Ovary (tissue), 9 donors: ENCODE data around the gene MRPS23. TPM values are rescaled to one million over a fixed set of nuclear protein-coding genes. Genes with fewer than 3 reads are reported as not detected.

ENCODE experiments used
- DNase-seq, 5 donors: peaks; one replicate each; pipeline ENCODE4 v3.0.0-alpha.2; 2019 to 2020
- H3K27ac ChIP-seq, 2 donors: fragments of 200-600 bp; one replicate each; pipeline versions ENCODE4 v1.5.1 to v1.8.0; 2019 to 2022
- H3K27me3 ChIP-seq: fragments of 200-600 bp; one replicate; pipeline ENCODE4 v1.8.0; 2022
- H3K36me3 ChIP-seq: fragments of 200-600 bp; sonication (generic); one replicate; pipeline ENCODE4 v1.5.1; 2019
- H3K4me1 ChIP-seq: one replicate; pipeline ENCODE4 v1.8.1; 2013; ENCODE audit warnings: mild to moderate bottlenecking, moderate library complexity; ENCODE audit not compliant: insufficient read depth
- H3K4me3 ChIP-seq: fragments of 200-600 bp; sonication (generic); one replicate; pipeline ENCODE4 v1.5.1; 2017
- H3K9me3 ChIP-seq, 2 donors: fragments of 200-600 bp in 1 of 2; sonication (generic) in 1 of 2; one replicate each; pipeline versions ENCODE4 v1.5.1 to v1.8.1; 2013 to 2019; ENCODE audit warnings: mild to moderate bottlenecking in 1 of 2, moderate library complexity in 1 of 2
- EP300 ChIP-seq: sonication (generic); formaldehyde crosslinking; IDR thresholded peaks from one replicate; pipeline ENCODE4 v1.6.1; 2017; ENCODE audit warnings: antibody characterized with exemption
- POLR2A ChIP-seq: fragments of 450-650 bp; IDR thresholded peaks from one replicate; pipeline ENCODE4 v1.6.1; 2017; ENCODE audit warnings: antibody characterized with exemption, mild to moderate bottlenecking, moderate library complexity
- WGBS, 3 donors: extraction: QIAGEN DNeasy Blood & Tissue Kit in 1 of 3; methylation state at CpG; one replicate each; pipeline versions ENCODE4 v1.1.5 to v1.1.7; 2013 to 2017; 5-methylcytosine and 5-hydroxymethylcytosine counted together
- intact Hi-C, 4 donors: fragments of 100-400 bp; cut with DNase I; formaldehyde crosslinking; loops; one replicate each; pipeline versions ENCODE4 v1.11.0 to v1.15.1; 2022 to 2023
- polyA plus RNA-seq, 2 donors: library from polyadenylated mRNA; stranded (reverse); fragments of 200-250 nt in 1 of 2; fragments of 350-450 nt in 1 of 2; fragmentation: Illumina TruSeq in 1 of 2; extraction: RNeasy Lipid Tissue Mini Kit (QIAGEN cat#74804) in 1 of 2; gene quantifications; one replicate each; pipeline ENCODE4 v1.2.3, GENCODE V29; 2013 to 2014
- total RNA-seq, 7 donors: library from RNA; depleted of rRNA in 2 of 7; stranded (reverse); fragments of >200 nt in 2 of 7; fragmentation: NEBNext Ultra II Directional in 3 of 7; extraction: Animal tissue kit (Norgen Biotek cat#: 25700) in 3 of 7; gene quantifications; one replicate each; pipeline versions ENCODE4 v1.1.0 to v1.2.4, GENCODE V29; 2016 to 2023
- TF ChIP-seq, protein P1 (sequence below), 3 donors: fragments of 450-650 bp in 2 of 3; fragments of 200-600 bp in 1 of 3; IDR thresholded peaks; one replicate each; pipeline versions ENCODE4 v1.5.1 to v1.8.0; 2016 to 2022; ENCODE audit warnings: antibody characterized with exemption in 3 of 3, mild to moderate bottlenecking in 1 of 3
- donor health status: DM: no; HTN: no; CAD: no; lungs with moderate emphysema.
- donor health status: DM: no; HTN: no; CAD: no.
- donor health status: Bipolar disorder and iron deficiency.
- donor health status: DM: yes; HTN: yes; CAD: no.
- donor health status: DM: no; HTN: no; CAD: no.
- donor health status: DM: yes; HTN: yes; CAD: no.

MRPS23 gene
- total and polyA plus RNA-seq, 9 donors, result 12.2 to 37.9 (median 31.1) TPM

DNA sequence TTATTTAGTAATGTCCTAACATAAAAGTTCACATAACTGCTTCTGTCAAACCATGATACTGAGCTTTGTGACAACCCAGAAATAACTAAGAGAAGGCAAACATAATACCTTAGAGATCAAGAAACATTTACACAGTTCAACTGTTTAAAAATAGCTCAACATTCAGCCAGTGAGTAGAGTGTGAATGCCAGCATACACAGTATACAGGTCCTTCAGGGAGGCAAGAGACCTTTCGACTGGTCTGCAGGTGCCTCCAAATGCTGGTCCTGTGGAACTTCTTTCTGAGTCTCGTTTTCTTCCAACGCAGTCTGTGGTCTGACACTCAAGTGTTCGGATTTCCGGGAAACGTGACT is 10.3 kb downstream of the MRPS23 start:
- no peaks in the 10 kb centered on the region for H3K4me1 ChIP-seq
- no peak for DNase-seq
- WGBS, 3 donors, result 92 to 93% (median 92%) methylated on average over 6 of the region's 6 CpGs
- H3K27me3 ChIP-seq, result no peaks in the 10 kb centered on the region
- H3K4me3 ChIP-seq, result no peak overlapping the region
- intact Hi-C loops, result loop anchor here in 2 of 4 donors (10.0 kb wide), 2 partner anchors 595 to 705 kb away; no protein-coding TSS in a partner anchor
- H3K9me3 ChIP-seq, result no peaks in the 10 kb centered on the region
- no peaks in the 10 kb centered on the region for H3K36me3 ChIP-seq
- TF ChIP-seq POLR2A, result no peak
- no peak for TF ChIP-seq EP300
- TF ChIP-seq, protein P1, sequence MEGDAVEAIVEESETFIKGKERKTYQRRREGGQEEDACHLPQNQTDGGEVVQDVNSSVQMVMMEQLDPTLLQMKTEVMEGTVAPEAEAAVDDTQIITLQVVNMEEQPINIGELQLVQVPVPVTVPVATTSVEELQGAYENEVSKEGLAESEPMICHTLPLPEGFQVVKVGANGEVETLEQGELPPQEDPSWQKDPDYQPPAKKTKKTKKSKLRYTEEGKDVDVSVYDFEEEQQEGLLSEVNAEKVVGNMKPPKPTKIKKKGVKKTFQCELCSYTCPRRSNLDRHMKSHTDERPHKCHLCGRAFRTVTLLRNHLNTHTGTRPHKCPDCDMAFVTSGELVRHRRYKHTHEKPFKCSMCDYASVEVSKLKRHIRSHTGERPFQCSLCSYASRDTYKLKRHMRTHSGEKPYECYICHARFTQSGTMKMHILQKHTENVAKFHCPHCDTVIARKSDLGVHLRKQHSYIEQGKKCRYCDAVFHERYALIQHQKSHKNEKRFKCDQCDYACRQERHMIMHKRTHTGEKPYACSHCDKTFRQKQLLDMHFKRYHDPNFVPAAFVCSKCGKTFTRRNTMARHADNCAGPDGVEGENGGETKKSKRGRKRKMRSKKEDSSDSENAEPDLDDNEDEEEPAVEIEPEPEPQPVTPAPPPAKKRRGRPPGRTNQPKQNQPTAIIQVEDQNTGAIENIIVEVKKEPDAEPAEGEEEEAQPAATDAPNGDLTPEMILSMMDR (IDR thresholded peaks at IDR 0.05), result no peak
- H3K27ac ChIP-seq, result no peak overlapping the region

DNA sequence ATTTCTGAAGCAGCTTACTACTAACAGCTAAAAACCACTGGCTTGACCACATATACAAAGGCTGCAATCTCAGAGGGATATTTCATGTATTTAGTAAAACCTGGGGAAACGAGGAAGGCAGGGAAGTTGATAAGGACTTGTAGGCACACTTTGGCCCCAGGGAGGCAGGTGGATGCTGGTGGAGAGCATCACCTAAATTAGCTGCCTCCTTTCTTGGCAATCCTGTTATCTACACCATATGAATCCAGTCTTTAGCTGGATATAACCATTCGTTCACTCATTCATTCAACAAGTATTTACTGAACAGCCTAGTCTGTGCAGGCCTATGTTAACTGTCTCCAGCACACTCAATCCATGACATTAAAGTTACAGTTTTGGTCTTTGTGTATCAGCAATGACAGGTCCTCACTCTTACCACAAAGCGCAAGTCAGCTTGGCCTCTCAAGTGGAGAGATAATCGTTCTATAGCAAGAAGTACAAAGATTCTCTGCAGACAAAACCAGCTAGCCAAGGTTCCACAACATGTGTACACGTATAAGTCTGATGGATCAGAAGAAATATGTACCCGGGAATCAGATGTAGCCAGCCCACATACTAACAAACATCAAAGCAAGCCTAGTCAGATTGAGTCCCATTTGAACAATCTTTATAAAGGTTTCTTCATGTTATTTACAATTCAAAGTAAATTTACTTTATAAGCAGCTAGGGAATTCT is 10.8 kb downstream of the MRPS23 start:
- Histone ChIP-seq H3K4me1 (no peaks in the 10 kb centered on the region), H3K27me3 (no peaks in the 10 kb centered on the region), H3K36me3 (no peaks in the 10 kb centered on the region), H3K4me3 (no peak overlapping the region), H3K27ac (no peak overlapping the region), H3K9me3 (no peaks in the 10 kb centered on the region)
- DNase-seq, result no peak
- 70 to 77% (median 74%) methylated on average over 6 of the region's 6 CpGs for WGBS, 3 donors
- TF ChIP-seq, protein P1 (IDR thresholded peaks at IDR 0.05), result no peak
- TF ChIP-seq POLR2A (no peak), EP300 (no peak)
- intact Hi-C loops, result loop anchor here in 2 of 4 donors (10.0 kb wide), 2 partner anchors 594 to 704 kb away; no protein-coding TSS in a partner anchor

DNA sequence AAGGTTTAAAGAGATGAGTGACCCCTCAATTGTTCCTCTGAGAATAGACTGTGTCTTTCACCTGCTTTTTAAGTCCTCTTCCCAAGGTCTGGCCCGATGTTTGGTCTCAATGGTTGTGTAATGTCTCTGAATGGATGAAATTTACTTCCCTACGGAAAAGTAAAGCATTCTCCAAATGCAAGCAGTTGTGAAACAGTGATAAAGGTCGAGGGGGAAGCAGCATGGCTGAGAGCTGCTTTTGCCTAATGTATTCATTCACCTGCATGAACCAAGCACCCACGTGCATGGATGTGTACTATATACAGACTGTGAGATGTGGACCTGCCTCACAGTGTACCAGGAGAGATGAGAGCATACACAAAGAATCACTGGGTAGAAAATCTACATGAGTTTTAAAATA is 11.4 kb downstream of the MRPS23 start:
- TF ChIP-seq EP300 (no peak), POLR2A (no peak)
- TF ChIP-seq, protein P1 (IDR thresholded peaks at IDR 0.05), result no peak
- no peak for DNase-seq
- H3K4me3 ChIP-seq, result no peak overlapping the region
- H3K27me3 ChIP-seq, result no peaks in the 10 kb centered on the region
- WGBS, 3 donors, result 65 to 73% (median 66%) methylated on average over 4 of the region's 4 CpGs
- H3K27ac ChIP-seq, result no peak overlapping the region
- H3K4me1 ChIP-seq, result no peaks in the 10 kb centered on the region
- intact Hi-C loops, result loop anchor here in 2 of 4 donors (10.0 kb wide), 2 partner anchors 594 to 704 kb away; no protein-coding TSS in a partner anchor
- H3K9me3 ChIP-seq, result no peaks in the 10 kb centered on the region
- H3K36me3 ChIP-seq, result no peaks in the 10 kb centered on the region

DNA sequence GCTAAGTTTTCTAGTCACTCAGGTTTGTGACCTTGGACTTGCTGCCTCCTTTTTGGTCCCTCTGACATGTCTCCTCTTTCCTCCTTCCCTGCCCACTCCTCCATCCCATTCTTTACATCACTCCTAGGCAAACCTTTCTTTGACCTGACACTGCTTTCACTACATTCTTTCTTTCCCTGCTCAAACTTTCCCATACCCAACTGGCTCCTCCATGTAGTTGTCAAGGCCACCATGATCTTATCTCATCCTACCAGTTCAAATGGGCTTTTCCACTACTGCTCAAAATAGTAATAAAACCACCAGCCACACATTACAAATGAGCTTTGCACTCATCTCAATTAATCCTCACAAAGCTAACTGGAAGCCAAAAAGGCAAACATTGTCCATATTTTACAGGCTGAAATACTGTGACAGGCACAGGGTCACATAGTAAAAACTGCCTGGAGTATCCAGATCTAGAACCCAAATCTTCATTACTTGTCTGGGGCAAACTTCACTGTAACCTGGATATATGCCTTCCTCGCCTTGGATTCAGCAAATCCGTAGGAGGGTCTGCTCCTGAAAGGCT is 14.4 kb downstream of the MRPS23 start:
- 80 to 91% (median 87%) methylated on average over 2 of the region's 2 CpGs for WGBS, 3 donors
- Histone ChIP-seq H3K27me3 (no peaks in the 10 kb centered on the region), H3K4me1 (no peaks in the 10 kb centered on the region), H3K4me3 (no peak overlapping the region), H3K9me3 (no peaks in the 10 kb centered on the region), H3K27ac (no peak overlapping the region), H3K36me3 (no peaks in the 10 kb centered on the region)
- TF ChIP-seq POLR2A (no peak), EP300 (no peak)
- TF ChIP-seq, protein P1 (IDR thresholded peaks at IDR 0.05), result no peak
- intact Hi-C loops, result loop anchor here in 2 of 4 donors (10.0 kb wide), 2 partner anchors 591 to 701 kb away; no protein-coding TSS in a partner anchor
- no peak for DNase-seq
